Mucosa of stomach (tissue), 1 donor: ENCODE data around the gene ZNF283.
"Not testable (repeated sequence)": the region's sequence is repeated elsewhere in the genome, so short reads cannot be mapped to it uniquely, and the experiment has no call there.

Source experiments
- H3K27me3 ChIP-seq: one replicate; pipeline ENCODE4 v1.7.0; 2013; ENCODE audit warnings: mild to moderate bottlenecking, low read length; ENCODE audit not compliant: control insufficient read depth, insufficient read depth
- H3K36me3 ChIP-seq: one replicate; pipeline ENCODE4 v1.7.0; 2013; ENCODE audit warnings: low read length; ENCODE audit not compliant: control insufficient read depth, insufficient read depth
- H3K4me1 ChIP-seq: one replicate; pipeline ENCODE4 v1.7.0; 2013; ENCODE audit warnings: mild to moderate bottlenecking, low read length; ENCODE audit not compliant: control insufficient read depth, insufficient read depth
- H3K4me3 ChIP-seq: one replicate; pipeline ENCODE4 v1.7.0; 2013; ENCODE audit warnings: low read length
- H3K9ac ChIP-seq: one replicate; pipeline ENCODE4 v1.7.0; 2013; ENCODE audit warnings: mild to moderate bottlenecking, low read length, moderate library complexity
- H3K9me3 ChIP-seq: one replicate; pipeline ENCODE4 v1.7.0; 2013; ENCODE audit warnings: mild to moderate bottlenecking, low read length, moderate library complexity; ENCODE audit not compliant: control insufficient read depth
- donor health status: Pancreatic carcinoma.

The ZNF283 gene

DNA sequence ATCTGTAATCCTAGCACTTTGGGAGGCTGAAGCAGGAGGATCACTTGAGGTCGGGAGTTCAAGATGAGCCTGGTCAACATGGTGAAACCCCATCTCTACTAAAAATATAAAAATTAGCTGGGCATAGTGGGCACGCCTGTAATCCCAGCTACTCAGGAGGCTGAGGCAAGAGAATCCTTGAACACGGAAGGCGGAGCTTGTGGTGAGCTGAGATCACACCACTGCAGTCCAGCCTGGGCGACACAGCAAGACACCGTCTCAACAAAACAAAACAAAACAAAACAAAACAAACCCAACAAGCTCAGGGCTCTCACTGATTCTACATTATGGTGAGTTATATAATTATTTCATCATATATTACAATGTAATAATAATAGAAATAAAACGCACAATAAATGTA lies 20.7 kb upstream of the ZNF283 start:
- not testable (repeated sequence) for H3K9ac ChIP-seq, H3K9me3 ChIP-seq, H3K4me1 ChIP-seq, H3K4me3 ChIP-seq, H3K27me3 ChIP-seq, H3K36me3 ChIP-seq

GRCh38 chr19:43806848-43807247 lies 20.3 kb upstream of the ZNF283 start:
- no peaks in the 10 kb centered on the region for H3K9me3 ChIP-seq
- no peak overlapping the region for H3K9ac ChIP-seq
- H3K27me3 ChIP-seq = peaks cover 3% of the 10 kb centered on the region
- no peaks in the 10 kb centered on the region for H3K4me1 ChIP-seq
- H3K4me3 ChIP-seq = no peak overlapping the region
- H3K36me3 ChIP-seq = no peaks in the 10 kb centered on the region

DNA sequence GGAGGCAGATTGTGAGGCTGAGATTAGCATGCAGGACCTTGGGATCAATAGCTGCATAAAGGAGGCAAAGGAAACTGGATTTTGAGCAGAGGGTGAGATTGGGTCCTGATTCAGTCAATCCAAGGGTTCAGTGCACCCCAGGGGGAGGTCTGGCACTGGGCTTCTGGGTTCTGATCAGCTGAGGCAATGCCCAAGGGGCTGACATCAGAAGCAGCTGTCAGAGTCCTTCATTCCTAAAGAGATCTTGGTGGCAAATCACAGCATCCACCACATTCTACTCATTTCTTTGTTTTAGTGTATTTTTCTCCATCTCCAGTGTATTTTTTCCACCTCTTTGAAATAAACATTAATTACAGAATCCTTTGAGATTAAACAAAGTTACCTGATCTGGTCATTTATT lies 19.5 kb upstream of the ZNF283 start:
- peaks cover 3% of the 10 kb centered on the region for H3K27me3 ChIP-seq
- no peaks in the 10 kb centered on the region for H3K36me3 ChIP-seq
- H3K4me3 ChIP-seq = no peak overlapping the region
- no peak overlapping the region for H3K9ac ChIP-seq
- no peaks in the 10 kb centered on the region for H3K9me3 ChIP-seq
- no peaks in the 10 kb centered on the region for H3K4me1 ChIP-seq

GRCh38 chr19:43809762-43810696 lies 17.1 kb upstream of the ZNF283 start:
- Histone ChIP-seq H3K36me3 (no peaks in the 10 kb centered on the region), H3K9ac (no peak overlapping the region), H3K4me1 (no peaks in the 10 kb centered on the region)

GRCh38 chr19:43811837-43812236 lies 15.3 kb upstream of the ZNF283 start:
- Histone ChIP-seq H3K9ac (no peak overlapping the region), H3K9me3 (no peaks in the 10 kb centered on the region), H3K4me1 (no peaks in the 10 kb centered on the region), H3K27me3 (peaks cover 3% of the 10 kb centered on the region), H3K4me3 (no peak overlapping the region), H3K36me3 (no peaks in the 10 kb centered on the region)

More at GRCh38 chr19:43809762-43810696, 17.1 kb upstream of the ZNF283 start:
- Histone ChIP-seq H3K27me3 (peaks cover 3% of the 10 kb centered on the region), H3K4me3 (no peak overlapping the region), H3K9me3 (no peaks in the 10 kb centered on the region)

DNA sequence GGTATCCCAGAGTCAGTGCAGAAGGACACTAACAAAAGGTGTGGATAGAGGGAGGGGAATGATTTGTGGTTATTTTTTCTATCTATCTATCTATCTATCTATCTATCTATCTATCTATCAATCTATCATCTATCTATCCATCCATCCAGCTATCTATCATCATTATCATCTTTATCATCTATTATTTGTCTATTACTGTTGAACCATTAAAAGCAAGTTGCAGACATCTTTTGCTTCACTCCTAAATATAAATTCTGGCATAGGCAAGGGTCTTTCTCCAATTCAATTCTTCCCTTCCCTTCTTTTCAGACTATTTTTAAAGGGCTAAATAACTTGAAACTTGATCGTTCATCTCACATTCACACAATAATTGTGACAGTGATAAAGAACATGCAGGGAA lies 14.9 kb upstream of the ZNF283 start:
- Histone ChIP-seq H3K9ac (no peak overlapping the region), H3K4me1 (no peaks in the 10 kb centered on the region), H3K9me3 (no peaks in the 10 kb centered on the region), H3K4me3 (no peak overlapping the region), H3K36me3 (no peaks in the 10 kb centered on the region), H3K27me3 (peaks cover 3% of the 10 kb centered on the region)

DNA sequence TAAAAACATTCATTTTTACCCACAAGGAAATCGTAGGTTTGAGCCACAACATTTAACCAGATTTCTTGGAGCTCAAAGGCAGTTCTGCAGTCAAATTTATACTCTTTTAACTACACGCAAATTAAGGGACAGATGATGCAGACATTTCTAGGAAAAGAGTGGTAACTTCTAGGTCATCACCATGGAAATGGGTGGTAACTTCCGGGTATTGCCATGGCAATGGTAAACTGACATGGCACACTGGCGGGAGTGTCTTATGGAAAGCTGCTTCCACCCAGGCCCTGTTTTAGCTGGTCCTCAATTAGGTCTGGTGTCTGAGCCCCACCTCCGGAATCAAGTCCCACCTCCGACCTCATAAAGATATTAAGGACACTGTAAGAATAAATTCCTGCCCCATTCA lies 14.4 kb upstream of the ZNF283 start:
- H3K27me3 ChIP-seq = peaks cover 1% of the 10 kb centered on the region
- no peaks in the 10 kb centered on the region for H3K36me3 ChIP-seq
- no peak overlapping the region for H3K4me3 ChIP-seq
- H3K9me3 ChIP-seq = no peaks in the 10 kb centered on the region
- no peaks in the 10 kb centered on the region for H3K4me1 ChIP-seq
- H3K9ac ChIP-seq = no peak overlapping the region

DNA sequence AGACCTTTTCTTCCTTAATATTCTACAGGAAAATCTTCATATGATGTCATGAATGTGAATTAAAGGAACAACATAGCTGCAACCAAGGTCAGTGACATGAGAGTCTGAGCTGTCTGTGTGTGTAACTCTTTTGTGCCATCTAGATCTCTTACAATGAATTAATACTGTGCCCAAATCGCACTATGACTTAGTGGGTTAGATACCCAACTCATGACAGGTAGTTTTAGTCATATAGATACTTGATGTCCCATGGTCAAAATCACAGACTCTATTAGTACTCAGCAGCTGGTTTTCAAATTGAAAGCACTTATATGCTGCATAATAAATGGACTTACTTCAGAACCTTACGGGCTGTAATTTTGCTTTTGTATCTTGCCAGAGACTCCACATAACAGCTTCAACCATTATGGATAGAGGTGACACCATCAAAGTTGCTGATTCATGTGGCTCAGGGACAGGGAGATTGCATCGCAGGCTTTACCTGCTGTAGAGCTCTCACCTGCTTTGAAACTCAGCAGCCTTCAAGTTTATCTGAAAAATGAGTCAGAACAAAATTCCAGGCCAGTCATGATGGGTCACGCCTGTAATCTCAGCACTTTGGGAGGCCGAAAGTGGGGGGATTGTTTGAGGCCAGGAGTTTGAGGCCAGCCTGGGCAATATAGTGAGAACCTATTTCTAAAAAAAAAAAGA lies 12.3 kb upstream of the ZNF283 start:
- no peaks in the 10 kb centered on the region for H3K4me1 ChIP-seq
- no peaks in the 10 kb centered on the region for H3K27me3 ChIP-seq
- no peak overlapping the region for H3K4me3 ChIP-seq
- H3K9ac ChIP-seq = no peak overlapping the region
- no peaks in the 10 kb centered on the region for H3K36me3 ChIP-seq
- no peaks in the 10 kb centered on the region for H3K9me3 ChIP-seq

- H3K4me3 ChIP-seq, H3K9ac ChIP-seq, H3K4me1 ChIP-seq, H3K27me3 ChIP-seq, H3K9me3 ChIP-seq, H3K36me3 ChIP-seq: not testable (repeated sequence)
Observed at GRCh38 chr19:43817454-43817853, 9.7 kb upstream of the ZNF283 start.

GRCh38 chr19:43818500-43818899 lies 8.6 kb upstream of the ZNF283 start:
- H3K9me3 ChIP-seq = no peaks in the 10 kb centered on the region
- H3K27me3 ChIP-seq = peaks cover 10% of the 10 kb centered on the region
- no peak overlapping the region for H3K9ac ChIP-seq
- H3K4me3 ChIP-seq = no peak overlapping the region
- H3K36me3 ChIP-seq = no peaks in the 10 kb centered on the region
- H3K4me1 ChIP-seq = peaks cover 5% of the 10 kb centered on the region

DNA sequence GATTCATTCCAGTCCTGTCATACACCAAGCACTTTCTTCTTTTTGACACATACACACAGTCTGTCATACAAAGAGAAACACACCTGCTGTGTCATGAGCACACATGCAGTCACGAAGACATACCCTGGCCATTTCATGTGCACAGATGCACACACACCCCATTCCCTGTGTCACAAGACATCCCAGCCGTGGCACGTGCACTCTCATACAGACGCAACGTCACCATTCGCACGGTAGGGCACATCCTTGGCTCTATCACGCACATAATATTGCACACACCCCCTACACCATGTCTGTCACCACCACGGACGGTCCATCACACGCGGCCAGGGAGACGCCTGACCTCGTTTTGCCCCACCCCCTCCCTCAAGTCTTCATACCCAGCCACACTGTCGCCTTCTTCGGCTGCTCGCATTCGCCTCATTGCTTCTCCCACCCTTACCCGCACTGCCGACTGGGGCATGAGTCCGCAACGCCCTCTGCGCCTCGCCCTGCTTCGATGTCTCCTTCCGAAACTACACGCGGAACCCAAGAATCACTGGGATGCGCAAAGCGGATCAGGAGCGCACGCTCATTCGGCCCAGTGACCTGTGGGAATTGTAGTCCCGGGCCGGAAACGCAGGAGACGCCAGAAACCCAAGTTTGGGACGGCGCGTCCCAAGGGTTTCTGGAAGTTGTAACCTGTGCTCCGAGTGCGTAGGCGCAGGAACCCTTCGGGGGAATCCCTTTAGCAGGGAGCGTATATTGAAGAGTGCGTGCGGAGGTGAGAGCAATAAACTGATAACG lies 6.8 kb upstream of the ZNF283 start:
- Histone ChIP-seq H3K36me3 (no peaks in the 10 kb centered on the region), H3K27me3 (peaks cover 10% of the 10 kb centered on the region), H3K9me3 (no peaks in the 10 kb centered on the region), H3K4me3 (no peak overlapping the region), H3K4me1 (peaks cover 5% of the 10 kb centered on the region), H3K9ac (no peak overlapping the region)

DNA sequence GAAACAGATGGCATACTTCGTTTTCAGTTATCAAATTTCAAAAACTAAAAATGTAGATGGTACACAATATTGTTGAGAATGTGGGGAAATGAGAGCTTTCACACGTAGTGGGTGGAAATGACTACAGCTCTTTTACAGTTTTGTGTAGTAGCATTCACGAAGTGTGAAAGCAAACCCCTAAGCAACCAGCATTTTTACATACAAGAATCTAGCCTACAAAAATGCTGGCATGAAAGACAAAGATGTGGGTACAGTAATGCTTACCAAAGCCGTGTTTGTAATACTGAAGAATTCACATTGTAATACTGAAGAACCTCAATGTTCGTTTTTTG lies 6.3 kb upstream of the ZNF283 start:
- Histone ChIP-seq H3K4me1 (peaks cover 5% of the 10 kb centered on the region), H3K27me3 (peaks cover 10% of the 10 kb centered on the region), H3K4me3 (no peak overlapping the region), H3K9me3 (no peaks in the 10 kb centered on the region), H3K9ac (no peak overlapping the region), H3K36me3 (no peaks in the 10 kb centered on the region)
